Measurements from ENCODE around the gene TSEN2. TPM values are rescaled to one million over a fixed set of nuclear protein-coding genes. Genes with fewer than 3 reads are reported as not detected.

Gene TSEN2
- total RNA-seq, 4 donors from 2014 or later = 8.1 to 39.9 (median 32.6) TPM

- Histone ChIP-seq H3K4me3 (no peak overlapping the region), H3K27ac (no peak overlapping the region), H3K36me3 (no peaks in the 10 kb centered on the region), H3K4me1 (peaks cover 0 to 23% (median 0%) of the 10 kb centered on the region in 4 donors), H3K27me3 (no peaks in the 10 kb centered on the region), H3K9me3 (no peaks in the 10 kb centered on the region)
- DNase-seq = no peak
- TF ChIP-seq CTCF (IDR thresholded peaks at IDR 0.05) (no peak), POLR2A (IDR thresholded peaks at IDR 0.05) (no peak)
These were observed 23.1 kb upstream of the TSEN2 start for GRCh38 chr3:12461097-12461649.

DNA sequence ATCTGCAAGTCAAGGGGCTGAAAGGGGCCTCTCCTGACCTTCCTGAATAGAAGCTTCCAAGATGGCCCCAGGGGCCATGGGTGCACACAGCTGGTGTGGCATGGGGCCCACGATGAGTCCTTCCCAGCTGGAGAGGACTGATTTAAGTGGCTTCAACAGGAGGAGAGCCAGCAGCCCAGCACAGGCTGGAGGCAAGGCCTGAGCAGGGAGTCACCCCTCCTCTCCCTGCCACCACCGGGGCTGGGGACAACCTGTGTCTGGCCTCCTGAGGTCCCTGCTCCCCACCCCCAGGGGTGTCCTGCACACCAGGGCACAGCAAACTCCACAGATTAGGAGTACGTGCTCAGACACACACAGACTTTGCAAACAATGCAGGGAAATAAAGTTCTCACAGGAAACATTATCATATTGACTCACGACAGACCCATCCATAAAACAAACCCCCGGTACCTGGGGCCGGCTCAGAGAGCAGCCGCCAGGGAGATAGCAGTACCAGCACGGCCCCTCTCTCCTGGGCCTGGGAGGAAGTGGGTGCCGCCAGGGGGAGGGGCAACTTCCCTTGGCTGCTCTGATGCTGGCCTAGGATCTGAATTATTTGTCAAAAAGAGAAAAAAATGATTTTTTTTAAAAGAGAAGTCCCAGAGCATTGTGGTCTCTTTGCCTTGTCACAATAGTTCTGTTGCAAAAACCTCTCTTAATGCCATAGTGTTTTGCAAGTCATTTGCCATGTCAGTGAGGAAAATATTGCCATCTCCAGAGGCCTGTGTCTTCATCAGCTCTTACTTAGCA lies 21.9 kb upstream of the TSEN2 start:
- no peaks in the 10 kb centered on the region for H3K36me3 ChIP-seq
- TF ChIP-seq POLR2A (IDR thresholded peaks at IDR 0.05) (no peak), CTCF (IDR thresholded peaks at IDR 0.05) (no peak)
- H3K27ac ChIP-seq = no peak overlapping the region
- no peak for DNase-seq
- no peak overlapping the region for H3K4me3 ChIP-seq
- H3K9me3 ChIP-seq = no peaks in the 10 kb centered on the region
- H3K27me3 ChIP-seq = no peaks in the 10 kb centered on the region
- H3K4me1 ChIP-seq = peaks cover 0 to 23% (median 0%) of the 10 kb centered on the region in 4 donors

DNA sequence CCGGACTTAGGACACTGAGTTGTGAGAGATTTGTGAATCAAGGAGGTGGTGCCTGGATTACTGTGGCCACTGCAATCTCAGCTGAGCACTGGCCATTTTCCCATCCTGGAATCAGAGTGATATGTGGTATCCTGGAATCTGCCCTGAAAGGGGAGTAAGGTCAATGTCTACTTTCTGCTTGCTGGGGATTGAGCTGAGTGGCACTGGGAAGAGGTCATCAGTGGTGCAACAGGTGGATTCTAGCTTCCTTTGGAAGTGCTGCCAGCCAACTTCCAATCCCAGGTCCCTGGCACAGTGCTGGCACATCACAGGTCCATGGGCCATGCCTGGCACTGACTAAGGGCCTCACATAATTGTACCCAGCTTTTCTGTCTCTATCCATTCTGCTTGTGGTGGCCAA lies 20.6 kb upstream of the TSEN2 start:
- Histone ChIP-seq H3K9me3 (no peaks in the 10 kb centered on the region), H3K27me3 (no peaks in the 10 kb centered on the region), H3K4me1 (peaks cover 0 to 23% (median 0%) of the 10 kb centered on the region in 4 donors), H3K4me3 (no peak overlapping the region), H3K36me3 (no peaks in the 10 kb centered on the region), H3K27ac (no peak overlapping the region)
- no peak for DNase-seq
- TF ChIP-seq POLR2A (IDR thresholded peaks at IDR 0.05) (no peak), CTCF (IDR thresholded peaks at IDR 0.05) (no peak)

- H3K36me3 ChIP-seq = no peaks in the 10 kb centered on the region
- peaks cover 0 to 23% (median 0%) of the 10 kb centered on the region in 4 donors for H3K4me1 ChIP-seq
- H3K4me3 ChIP-seq = no peak overlapping the region
- H3K9me3 ChIP-seq = no peaks in the 10 kb centered on the region
- no peak for TF ChIP-seq POLR2A (IDR thresholded peaks at IDR 0.05)
- no peak overlapping the region for H3K27ac ChIP-seq
- H3K27me3 ChIP-seq = no peaks in the 10 kb centered on the region
- DNase-seq = no peak
These were observed 20.1 kb upstream of the TSEN2 start for GRCh38 chr3:12464181-12464580.

DNA sequence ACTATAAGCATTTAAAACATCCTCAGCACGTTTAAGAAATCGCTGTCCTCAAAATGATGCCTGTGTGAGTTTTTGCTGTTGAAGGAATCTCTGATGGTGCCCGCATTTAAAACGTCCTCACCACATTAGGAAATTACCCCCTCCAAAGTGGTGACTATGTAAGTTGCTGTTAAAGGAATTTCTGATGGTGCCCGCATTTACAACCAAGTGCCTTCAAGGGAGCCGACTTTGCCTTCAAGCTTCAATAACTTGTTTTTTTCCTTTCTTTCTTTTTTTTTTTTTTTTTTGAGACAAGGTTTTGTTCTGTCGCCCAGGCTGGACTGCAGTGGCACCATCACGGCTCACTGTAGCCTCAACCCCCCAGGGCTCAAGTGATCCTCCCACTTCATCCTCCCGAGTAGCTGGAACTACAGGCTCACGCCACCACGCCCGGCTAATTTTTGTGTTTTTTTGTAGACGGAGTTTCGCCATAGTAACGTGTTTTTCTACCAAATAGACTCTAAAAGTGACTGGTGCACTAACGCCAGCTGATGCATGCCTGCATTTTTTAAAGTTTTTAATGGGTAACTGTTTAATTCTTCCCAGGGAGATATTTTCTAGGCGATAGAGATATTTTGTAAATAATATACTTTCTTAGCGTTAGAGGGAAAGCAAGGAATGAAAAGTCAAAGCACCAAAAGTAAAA lies 19.0 kb upstream of the TSEN2 start:
- TF ChIP-seq CTCF (IDR thresholded peaks at IDR 0.05) (no peak), POLR2A (IDR thresholded peaks at IDR 0.05) (no peak)
- H3K27me3 ChIP-seq = no peaks in the 10 kb centered on the region

GRCh38 chr3:12465836-12466225 lies 18.4 kb upstream of the TSEN2 start:
- DNase-seq = no peak
- H3K4me3 ChIP-seq = no peak overlapping the region
- H3K9me3 ChIP-seq = no peaks in the 10 kb centered on the region
- H3K36me3 ChIP-seq = no peaks in the 10 kb centered on the region
- TF ChIP-seq POLR2A (IDR thresholded peaks at IDR 0.05) = no peak
- TF ChIP-seq CTCF (IDR thresholded peaks at IDR 0.05) = no peak
- no peak overlapping the region for H3K27ac ChIP-seq
- H3K27me3 ChIP-seq = no peaks in the 10 kb centered on the region
- peaks cover 0 to 15% (median 0%) of the 10 kb centered on the region in 4 donors for H3K4me1 ChIP-seq

More for the DNA sequence above, 19.0 kb upstream of the TSEN2 start:
- no peaks in the 10 kb centered on the region for H3K36me3 ChIP-seq
- H3K27ac ChIP-seq = no peak overlapping the region
- peaks cover 0 to 20% (median 0%) of the 10 kb centered on the region in 4 donors for H3K4me1 ChIP-seq
- no peak for DNase-seq
- H3K4me3 ChIP-seq = no peak overlapping the region
- H3K9me3 ChIP-seq = no peaks in the 10 kb centered on the region
